IPS-NIHi7 (cell line): ENCODE results near the gene PAPSS2.
"Not testable (repeated sequence)": the region's sequence is repeated elsewhere in the genome, so short reads cannot be mapped to it uniquely, and the experiment has no call there.

ENCODE experiments used
- DNase-seq: peaks from one replicate; pipeline ENCODE4 v3.0.0; 2012; ENCODE audit warnings: mixed read lengths; ENCODE audit errors: extremely low spot score

Gene PAPSS2

GRCh38 chr10:87748244-87748643 is 88.6 kb downstream of the PAPSS2 start:
- DNase-seq, result not testable (repeated sequence)

- DNase-seq, result peak; percentile 23
Observed at GRCh38 chr10:87750001-87750671, 90.5 kb downstream of the PAPSS2 start.

GRCh38 chr10:87750817-87751216 is 91.1 kb downstream of the PAPSS2 start:
- DNase-seq, result no peak

GRCh38 chr10:87751274-87751673 is 91.6 kb downstream of the PAPSS2 start:
- no peak for DNase-seq

- no peak for DNase-seq
Observed at GRCh38 chr10:87752566-87752965, 92.9 kb downstream of the PAPSS2 start.

- DNase-seq, result no peak
Observed at GRCh38 chr10:87753995-87754866, 94.6 kb downstream of the PAPSS2 start.

- DNase-seq, result no peak
Observed at GRCh38 chr10:87757685-87758084, 98.0 kb downstream of the PAPSS2 start.

- no peak for DNase-seq
Observed at GRCh38 chr10:87759551-87759950, 99.9 kb downstream of the PAPSS2 start.

GRCh38 chr10:87760195-87760905 is 100.7 kb downstream of the PAPSS2 start:
- DNase-seq, result no peak

- DNase-seq, result no peak
Observed at GRCh38 chr10:87761153-87761552, 101.5 kb downstream of the PAPSS2 start.

GRCh38 chr10:87761892-87762291 is 102.2 kb downstream of the PAPSS2 start:
- DNase-seq, result no peak

GRCh38 chr10:87763086-87763861 is 103.6 kb downstream of the PAPSS2 start:
- DNase-seq, result no peak

- DNase-seq, result no peak
Observed at GRCh38 chr10:87764072-87764934, 104.6 kb downstream of the PAPSS2 start.

GRCh38 chr10:87765666-87766376 is 106.1 kb downstream of the PAPSS2 start:
- DNase-seq, result no peak

- DNase-seq, result no peak
Observed at GRCh38 chr10:87767253-87767652, 107.6 kb downstream of the PAPSS2 start.

GRCh38 chr10:87771871-87772500 is 112.3 kb downstream of the PAPSS2 start:
- peak; percentile 20 for DNase-seq

- DNase-seq, result no peak
Observed at GRCh38 chr10:87775766-87776165, 116.1 kb downstream of the PAPSS2 start.

GRCh38 chr10:87776328-87776727 is 116.7 kb downstream of the PAPSS2 start:
- DNase-seq, result no peak

GRCh38 chr10:87781545-87781944 is 121.9 kb downstream of the PAPSS2 start:
- no peak for DNase-seq

- DNase-seq, result no peak
Observed at GRCh38 chr10:87782721-87783120, 123.0 kb downstream of the PAPSS2 start.
